K562 (cell line): ENCODE results near the gene FBXW11. TPM values are rescaled to one million over a fixed set of nuclear protein-coding genes. Genes with fewer than 3 reads are reported as not detected.

ENCODE experiments used
- CAMTA2 ChIP-seq: fragments of 250-450 bp; sonication (Bioruptor Pico); conservative IDR thresholded peaks from 2 replicates; pipeline ENCODE4 v1.5.1; 2022
- CBFA2T3 ChIP-seq: fragments of 450-650 bp; IDR thresholded peaks from 2 replicates; pipeline ENCODE4 v1.6.1; 2017
- HMGXB4 ChIP-seq: sonication (generic); formaldehyde crosslinking; IDR thresholded peaks from 2 replicates; pipeline ENCODE4 v1.8.1; 2023; ENCODE audit warnings: mild to moderate bottlenecking, missing genetic modification reagents
- HNRNPUL1 ChIP-seq: fragments of 200-400 bp; formaldehyde crosslinking; IDR thresholded peaks from 2 replicates; pipeline ENCODE4 v1.6.1; 2017; ENCODE audit warnings: low read length
- KAT2B ChIP-seq: IDR thresholded peaks from one replicate; pipeline ENCODE4 v1.6.1; 2012; ENCODE audit warnings: low read depth, mild to moderate bottlenecking, control low read depth, inconsistent platforms, low read length, moderate library complexity
- KDM5B ChIP-seq: fragments of 200-600 bp; sonication (generic); IDR thresholded peaks from 2 replicates; pipeline ENCODE4 v1.6.1; 2012; ENCODE audit warnings: low read depth, mild to moderate bottlenecking, moderate library complexity, low read length, control low read depth, inconsistent platforms; ENCODE audit not compliant: insufficient replicate concordance
- NFIC ChIP-seq: fragments of 450-650 bp; IDR thresholded peaks from 2 replicates; pipeline ENCODE4 v1.6.1; 2017; ENCODE audit warnings: mild to moderate bottlenecking, inconsistent platforms
- PHTF2 ChIP-seq: fragments of 250-450 bp; sonication (Bioruptor Pico); IDR thresholded peaks from 2 replicates; pipeline ENCODE4 v1.5.0; 2021; ENCODE audit warnings: mild to moderate bottlenecking
- TAF1 ChIP-seq: IDR thresholded peaks from 2 replicates; pipeline ENCODE4 v1.6.1; 2011; ENCODE audit warnings: mild to moderate bottlenecking, low read length, moderate library complexity; ENCODE audit not compliant: insufficient read depth, control insufficient read depth, severe bottlenecking; ENCODE audit errors: extremely low read depth
- TOE1 ChIP-seq, 2 experiments: fragments of 450-650 bp in 1 of 2; sonication (generic) in 1 of 2; formaldehyde crosslinking in 1 of 2; IDR thresholded peaks; 2 replicates each; pipeline versions ENCODE4 v1.7.1 to v1.8.0; 2016 to 2022; ENCODE audit warnings: borderline replicate concordance in 2 of 2, mild to moderate bottlenecking in 2 of 2, antibody characterized with exemption in 1 of 2, inconsistent platforms in 1 of 2, low read depth in 1 of 2, missing genetic modification reagents in 1 of 2, moderate library complexity in 1 of 2
- U2AF2 ChIP-seq: fragments of 200-400 bp; formaldehyde crosslinking; optimal IDR thresholded peaks from 2 replicates; pipeline ENCODE3; 2017; ENCODE audit warnings: low read depth, mild to moderate bottlenecking, low read length
- ZNF239 ChIP-seq: fragments of 250-450 bp; sonication (Bioruptor Pico); IDR thresholded peaks from 2 replicates; pipeline ENCODE4 v1.4.0; 2020; ENCODE audit warnings: mild to moderate bottlenecking
- polyA plus RNA-seq, 8 experiments: library from polyadenylated mRNA; depleted of rRNA in 4 of 8; stranded (reverse) in 5 of 8; unstranded in 3 of 8; fragments of >200 nt; fragmentation: Nextera tagmentation in 2 of 8; fragmentation: Illumina TruSeq in 1 of 8; extraction: Ambion mirVana in 2 of 8; extraction: Trizol in 1 of 8; gene quantifications; 2 replicates each; pipeline versions ENCODE4 v1.2.1 to v1.2.3, GENCODE V29; 2011 to 2014; ENCODE audit warnings: inconsistent platforms in 1 of 8, missing spikeins in 1 of 8
- total RNA-seq, 7 experiments: library from RNA; depleted of rRNA in 6 of 7; stranded (reverse); fragments of >200 nt in 6 of 7; fragmentation: Illumina TruSeq in 2 of 7; extraction: Trizol in 2 of 7; gene quantifications; 2 replicates each; pipeline versions ENCODE4 v1.2.1 to v1.2.3, GENCODE V29; 2011 to 2021; ENCODE audit warnings: low replicate concordance in 1 of 7
- TF ChIP-seq, protein P1 (sequence below), 2 experiments: IDR thresholded peaks; 2 replicates each; pipeline ENCODE4 v1.6.1; 2011; ENCODE audit warnings: borderline replicate concordance in 1 of 2, control low read depth in 1 of 2, low read depth in 1 of 2, low read length in 1 of 2, mild to moderate bottlenecking in 1 of 2, mixed read lengths in 1 of 2, moderate library complexity in 1 of 2; ENCODE audit not compliant: insufficient read depth in 1 of 2, insufficient read length in 1 of 2, poor library complexity in 1 of 2, severe bottlenecking in 1 of 2; ENCODE audit errors: extremely low read depth in 1 of 2

FBXW11 gene
- total and polyA plus RNA-seq, 9 of the 15 experiments (the other 6 are each of a cell fraction or from before 2014, with no cell fraction given) = 3.0 to 28.6 (median 23.6) TPM

DNA sequence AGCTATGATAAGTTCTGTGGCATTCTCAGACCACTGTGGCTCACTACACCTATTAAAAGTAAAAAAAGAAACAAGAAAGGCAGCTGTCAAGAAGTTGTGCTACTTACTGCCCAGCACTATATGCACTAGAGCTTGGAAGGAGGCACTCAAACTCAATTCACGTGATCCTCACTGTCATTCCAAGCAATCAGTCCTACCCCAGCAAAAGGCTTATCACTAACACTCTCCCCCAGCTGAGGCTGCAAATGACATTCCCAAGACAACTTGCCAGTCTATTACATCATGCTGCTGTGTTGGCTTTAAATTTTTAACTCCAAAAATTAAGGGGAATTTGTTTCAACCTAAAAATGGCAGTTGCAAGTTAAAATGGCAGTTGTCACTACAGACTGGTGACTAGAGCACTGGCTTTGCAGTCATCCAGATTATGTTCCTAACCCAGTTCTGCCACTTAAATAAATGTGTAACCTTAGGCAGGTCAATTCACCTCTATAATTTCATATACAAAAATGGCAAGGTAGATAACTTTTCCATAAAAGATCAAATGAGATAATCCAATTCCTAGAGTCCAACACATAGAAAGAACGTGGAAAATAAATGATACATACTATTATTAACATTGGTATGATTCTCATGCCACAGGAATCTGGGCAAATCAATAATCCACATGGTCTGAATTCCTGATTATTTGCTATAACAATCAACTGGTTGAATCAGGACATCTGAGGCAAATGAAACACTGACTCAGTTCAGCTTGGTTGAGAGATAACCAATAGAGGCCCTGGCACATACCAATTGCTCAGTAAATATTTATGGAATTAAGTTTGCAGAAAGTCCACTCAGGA, 52.4 kb downstream of the FBXW11 start (continued):
- TF ChIP-seq U2AF2 (no peak), PHTF2 (CRISPR knock-in tag) (no peak), HMGXB4 (CRISPR knock-in tag) (no peak), CAMTA2 (CRISPR knock-in tag) (no peak), HNRNPUL1 (no peak), ZNF239 (CRISPR knock-in tag) (peak; percentile 71), CBFA2T3 (peak; percentile 86), TOE1 (IDR thresholded peaks at IDR 0.05; ENCODE audit: borderline replicate concordance) (peak; percentile 89; the same call in 1 of the 2 replicates), TOE1 (CRISPR knock-in tag; IDR thresholded peaks at IDR 0.05; ENCODE audit: borderline replicate concordance, low read depth) (no peak), KDM5B (no peak), TAF1 (no peak), NFIC (peak; percentile 45; the same call in 1 of the 2 replicates), KAT2B (no peak)
- TF ChIP-seq, protein P1, sequence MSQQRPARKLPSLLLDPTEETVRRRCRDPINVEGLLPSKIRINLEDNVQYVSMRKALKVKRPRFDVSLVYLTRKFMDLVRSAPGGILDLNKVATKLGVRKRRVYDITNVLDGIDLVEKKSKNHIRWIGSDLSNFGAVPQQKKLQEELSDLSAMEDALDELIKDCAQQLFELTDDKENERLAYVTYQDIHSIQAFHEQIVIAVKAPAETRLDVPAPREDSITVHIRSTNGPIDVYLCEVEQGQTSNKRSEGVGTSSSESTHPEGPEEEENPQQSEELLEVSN (IDR thresholded peaks at IDR 0.05; ENCODE audit: borderline replicate concordance in 1 of 2, extremely low read depth in 1 of 2, insufficient read depth in 1 of 2, insufficient read length in 1 of 2, low read depth in 1 of 2, low read length in 1 of 2, poor library complexity in 1 of 2, severe bottlenecking in 1 of 2) = no peak
- TF ChIP-seq, all 486 proteins: peak for 155
